ENCODE measurements around the gene PDGFA. TPM values are rescaled to one million over a fixed set of nuclear protein-coding genes. Genes with fewer than 3 reads are reported as not detected.

The PDGFA gene
- total RNA-seq, 4 donors from 2014 or later: 7.0 to 23.7 (median 8.8) TPM

- TF ChIP-seq, protein P1, sequence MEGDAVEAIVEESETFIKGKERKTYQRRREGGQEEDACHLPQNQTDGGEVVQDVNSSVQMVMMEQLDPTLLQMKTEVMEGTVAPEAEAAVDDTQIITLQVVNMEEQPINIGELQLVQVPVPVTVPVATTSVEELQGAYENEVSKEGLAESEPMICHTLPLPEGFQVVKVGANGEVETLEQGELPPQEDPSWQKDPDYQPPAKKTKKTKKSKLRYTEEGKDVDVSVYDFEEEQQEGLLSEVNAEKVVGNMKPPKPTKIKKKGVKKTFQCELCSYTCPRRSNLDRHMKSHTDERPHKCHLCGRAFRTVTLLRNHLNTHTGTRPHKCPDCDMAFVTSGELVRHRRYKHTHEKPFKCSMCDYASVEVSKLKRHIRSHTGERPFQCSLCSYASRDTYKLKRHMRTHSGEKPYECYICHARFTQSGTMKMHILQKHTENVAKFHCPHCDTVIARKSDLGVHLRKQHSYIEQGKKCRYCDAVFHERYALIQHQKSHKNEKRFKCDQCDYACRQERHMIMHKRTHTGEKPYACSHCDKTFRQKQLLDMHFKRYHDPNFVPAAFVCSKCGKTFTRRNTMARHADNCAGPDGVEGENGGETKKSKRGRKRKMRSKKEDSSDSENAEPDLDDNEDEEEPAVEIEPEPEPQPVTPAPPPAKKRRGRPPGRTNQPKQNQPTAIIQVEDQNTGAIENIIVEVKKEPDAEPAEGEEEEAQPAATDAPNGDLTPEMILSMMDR (IDR thresholded peaks at IDR 0.05): no peak
- ATAC-seq (ENCODE audit: low FRiP score) (no peak), DNase-seq (ENCODE audit: low spot score) (no peak)
These were observed 9.5 kb downstream of the PDGFA start for GRCh38 chr7:510131-510481.

DNA sequence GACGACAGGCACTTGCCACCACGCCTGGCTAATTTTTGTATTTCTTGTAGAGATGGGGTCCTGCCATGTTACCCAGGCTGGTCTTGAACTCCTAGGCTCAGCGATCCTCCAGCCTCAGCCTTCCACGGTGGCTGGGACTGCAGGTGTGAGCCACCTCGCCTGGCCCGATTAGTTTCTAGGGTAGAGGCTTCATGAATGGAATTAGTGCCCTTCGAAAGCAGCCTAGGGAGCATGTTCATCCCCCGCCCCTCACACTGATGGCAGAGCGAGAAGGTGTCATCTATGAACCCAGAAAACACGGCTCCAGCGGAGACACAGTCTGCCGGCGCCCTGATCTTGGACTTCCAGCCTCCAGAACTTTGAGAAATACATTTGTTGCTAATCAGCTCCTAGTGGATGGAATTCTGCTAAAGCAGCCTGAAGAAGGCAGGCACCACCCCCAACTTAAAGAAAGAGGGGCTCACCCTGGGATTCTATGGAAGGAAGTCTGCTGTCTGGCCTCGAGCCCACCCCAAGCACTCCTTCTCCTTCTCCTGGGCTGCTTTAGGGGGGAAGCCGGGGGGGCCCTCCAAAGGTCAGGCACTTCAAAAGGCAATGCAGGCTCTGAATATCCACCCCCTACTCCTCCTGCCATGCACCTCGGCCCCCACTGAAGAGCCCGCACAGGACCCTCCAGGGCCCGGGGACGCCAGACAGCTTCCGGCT is 10.1 kb downstream of the PDGFA start:
- TF ChIP-seq, protein P1 (IDR thresholded peaks at IDR 0.05): no peak
- DNase-seq (ENCODE audit: low spot score) (no peak), ATAC-seq (ENCODE audit: low FRiP score) (no peak)

DNA sequence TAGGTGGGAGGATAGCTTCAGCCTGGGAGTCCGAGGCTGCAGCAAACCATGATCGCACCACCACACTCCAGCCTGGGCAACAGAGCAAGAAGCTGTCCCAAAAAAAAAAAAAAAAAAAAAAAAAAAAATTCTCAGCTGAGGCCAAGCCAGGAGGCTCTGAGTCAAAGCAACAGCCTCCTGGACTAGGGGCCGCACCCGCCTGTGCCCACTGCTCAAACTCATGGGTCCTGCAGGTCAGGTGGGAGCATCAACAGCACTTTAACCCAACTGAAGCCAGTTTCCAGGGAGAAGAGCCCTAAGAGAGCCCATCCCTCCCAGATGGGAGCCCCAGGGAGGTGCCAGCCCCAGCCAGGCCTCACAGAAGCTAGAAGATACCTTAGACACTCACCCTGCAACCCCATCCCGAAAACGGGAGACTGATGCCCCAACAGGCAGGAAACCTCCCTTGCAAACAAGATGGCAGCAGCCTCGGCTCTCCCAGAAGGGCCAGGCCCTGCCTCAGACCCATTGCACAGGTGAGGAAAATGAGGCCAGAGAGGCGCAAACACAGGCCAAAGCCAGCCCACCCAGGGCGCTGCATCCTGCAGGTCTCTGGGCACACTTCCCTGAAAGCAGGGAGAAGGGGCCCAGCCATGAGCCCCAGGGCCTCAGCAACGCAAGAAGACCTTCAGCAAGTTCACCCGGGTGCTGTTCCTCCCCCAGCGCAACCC is 11.0 kb downstream of the PDGFA start:
- DNase-seq (ENCODE audit: low spot score) (no peak), ATAC-seq (ENCODE audit: low FRiP score) (no peak)
- TF ChIP-seq, protein P1 (IDR thresholded peaks at IDR 0.05): no peak

DNA sequence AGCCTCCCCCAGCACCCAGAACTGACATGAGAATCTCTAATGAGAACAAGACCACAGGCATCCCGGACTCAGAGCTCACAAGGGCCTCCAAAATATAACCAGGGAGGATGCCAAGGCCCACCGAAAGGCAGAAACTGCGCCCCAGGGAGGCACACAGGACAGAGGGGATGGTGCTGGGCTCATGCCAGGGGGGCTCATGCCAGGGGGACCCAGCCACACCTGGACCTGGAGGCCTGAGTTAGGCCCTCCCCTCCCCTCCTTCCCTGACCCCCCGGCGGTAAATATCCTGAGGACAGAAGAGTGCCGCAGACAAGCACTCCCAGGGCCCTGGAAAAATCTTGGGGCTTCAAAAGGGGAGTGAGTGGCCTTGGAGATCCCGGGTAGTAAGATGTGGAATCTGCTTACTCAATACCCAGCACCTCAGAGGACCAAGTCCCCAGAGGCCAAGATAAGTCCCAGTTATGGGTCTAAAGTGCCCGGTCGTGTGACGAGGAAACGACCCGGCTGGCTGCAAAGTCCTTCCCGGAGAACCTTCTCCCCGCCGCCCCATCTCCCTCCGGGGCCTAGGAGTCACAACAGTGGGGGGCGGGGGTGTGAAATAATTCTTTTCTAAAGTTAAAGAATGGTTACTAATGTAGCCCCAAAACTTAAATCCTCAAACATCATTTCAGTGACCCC is 11.9 kb downstream of the PDGFA start:
- TF ChIP-seq, protein P1 (IDR thresholded peaks at IDR 0.05): no peak
- DNase-seq (ENCODE audit: low spot score) (no peak), ATAC-seq (ENCODE audit: low FRiP score) (no peak)

- TF ChIP-seq, protein P1 (IDR thresholded peaks at IDR 0.05): no peak
- DNase-seq (ENCODE audit: low spot score) (no peak), ATAC-seq (ENCODE audit: low FRiP score) (no peak)
These were observed 12.6 kb downstream of the PDGFA start for GRCh38 chr7:506921-507622.

DNA sequence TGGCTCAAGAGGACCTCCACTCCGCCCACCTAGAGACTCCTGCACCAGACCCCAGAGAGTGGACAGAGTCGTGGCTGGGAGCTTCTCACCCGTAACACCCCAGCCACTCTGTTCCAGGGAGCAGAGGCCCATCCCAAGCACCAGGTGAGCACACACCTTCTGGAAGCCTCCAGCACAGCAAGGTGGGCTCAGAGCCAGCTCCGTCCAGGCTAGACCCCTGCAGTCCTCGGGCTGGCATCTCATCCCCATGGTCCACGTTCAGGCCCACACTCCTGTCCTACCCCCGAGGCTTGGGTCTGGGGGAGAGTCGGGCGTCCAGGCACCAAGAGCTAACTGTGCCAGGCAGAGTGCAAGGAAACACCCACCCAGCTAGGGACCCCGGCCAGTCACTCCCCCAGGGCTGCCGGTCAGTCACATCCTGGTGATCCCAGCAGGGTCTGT is 13.2 kb downstream of the PDGFA start:
- DNase-seq (ENCODE audit: low spot score): no peak

More for the DNA sequence above, 13.2 kb downstream of the PDGFA start:
- TF ChIP-seq, protein P1 (IDR thresholded peaks at IDR 0.05): no peak
- ATAC-seq (ENCODE audit: low FRiP score): no peak
